Naive thymus-derived CD4-positive, alpha-beta T cell (primary cell): ENCODE measurements around the gene TAF13. TPM values are rescaled to one million over a fixed set of nuclear protein-coding genes. Genes with fewer than 3 reads are reported as not detected.
A peak's percentile ranks its signal among the peaks of the same experiment; 100 is the strongest.
"Not testable (repeated sequence)": the region's sequence is repeated elsewhere in the genome, so short reads cannot be mapped to it uniquely, and the experiment has no call there.

Experiments used
- ATAC-seq: fragments of 150-1000 bp; cut with Tn5 transposase; 2 replicates; pipeline ENCODE4 v1.10.0; 2021; ENCODE audit warnings: mild to moderate bottlenecking, moderate library complexity
- CTCF ChIA-PET: fragments of 350-600 bp; sonication (Branson Sonifier 250); formaldehyde crosslinking; loops from one replicate; lab custom pipeline; 2021; ENCODE audit warnings: antibody characterized with exemption; lab: Charles Lee
- POLR2A ChIA-PET: fragments of 350-600 bp; sonication (Branson Sonifier 250); formaldehyde crosslinking; loops from one replicate; lab custom pipeline; 2021; ENCODE audit warnings: antibody characterized with exemption, inconsistent platforms; lab: Charles Lee
- DNase-seq, 9 donors: peaks; one replicate each; pipeline versions ENCODE4 v3.0.0 to v3.0.0-alpha.2; 2020 to 2022; ENCODE audit warnings: mixed read lengths in 1 of 9
- H3K27ac ChIP-seq: one replicate; pipeline ENCODE4 v1.7.0; 2013; ENCODE audit warnings: mild to moderate bottlenecking, low read depth, low read length, moderate library complexity
- H3K27me3 ChIP-seq, 2 donors: one replicate each; pipeline ENCODE4 v1.7.0; 2013; ENCODE audit warnings: low read length in 2 of 2, mild to moderate bottlenecking in 2 of 2, moderate library complexity in 2 of 2; ENCODE audit not compliant: control insufficient read depth in 2 of 2, insufficient read depth in 2 of 2
- H3K36me3 ChIP-seq, 3 experiments: 1 replicate in 2 of 3; 2 replicates in 1 of 3; pipeline ENCODE4 v1.7.0; 2013; ENCODE audit warnings: low read length in 3 of 3, mild to moderate bottlenecking in 3 of 3, moderate library complexity in 1 of 3; ENCODE audit not compliant: insufficient read depth in 3 of 3, control insufficient read depth in 2 of 3
- H3K4me1 ChIP-seq, 2 donors: one replicate each; pipeline ENCODE4 v1.7.0; 2013; ENCODE audit warnings: low read length in 2 of 2, mild to moderate bottlenecking in 2 of 2, moderate library complexity in 1 of 2; ENCODE audit not compliant: control insufficient read depth in 2 of 2, insufficient read depth in 2 of 2
- H3K4me3 ChIP-seq: 2 replicates; pipeline ENCODE4 v1.7.0; 2013; ENCODE audit warnings: mild to moderate bottlenecking, low read length
- H3K9me3 ChIP-seq, 3 experiments: 1 replicate in 2 of 3; 2 replicates in 1 of 3; pipeline ENCODE4 v1.7.0; 2013; ENCODE audit warnings: low read length in 3 of 3; ENCODE audit not compliant: control insufficient read depth in 2 of 3
- H3K27ac Mint-ChIP-seq, 9 donors: one replicate each; pipeline ENCODE4 v1.8.0; 2020 to 2022; ENCODE audit warnings: mixed read lengths in 9 of 9, mild to moderate bottlenecking in 8 of 9, moderate library complexity in 5 of 9, inconsistent platforms in 2 of 9
- H3K27me3 Mint-ChIP-seq, 5 donors: one replicate each; pipeline ENCODE4 v1.8.0; 2021 to 2022; ENCODE audit warnings: mixed read lengths in 5 of 5, mild to moderate bottlenecking in 1 of 5
- H3K36me3 Mint-ChIP-seq, 5 donors: one replicate each; pipeline ENCODE4 v1.8.0; 2020 to 2022; ENCODE audit warnings: mixed read lengths in 5 of 5, mild to moderate bottlenecking in 3 of 5, inconsistent platforms in 1 of 5
- H3K4me1 Mint-ChIP-seq, 7 donors: one replicate each; pipeline ENCODE4 v1.8.0; 2020 to 2022; ENCODE audit warnings: mixed read lengths in 7 of 7, mild to moderate bottlenecking in 3 of 7, inconsistent platforms in 1 of 7
- H3K4me3 Mint-ChIP-seq, 10 donors: one replicate each; pipeline ENCODE4 v1.8.0; 2020 to 2022; ENCODE audit warnings: mild to moderate bottlenecking in 10 of 10, mixed read lengths in 10 of 10, moderate library complexity in 6 of 10, inconsistent platforms in 2 of 10
- H3K9me3 Mint-ChIP-seq, 11 donors: one replicate each; pipeline ENCODE4 v1.8.0; 2020 to 2022; ENCODE audit warnings: mixed read lengths in 11 of 11, mild to moderate bottlenecking in 4 of 11, inconsistent platforms in 1 of 11, moderate library complexity in 1 of 11
- intact Hi-C, 2 donors: fragments of 100-400 bp; cut with micrococcal nuclease; formaldehyde crosslinking; loops; one replicate each; pipeline ENCODE4 v1.15.1; 2023
- polyA plus RNA-seq, 2 donors: library from polyadenylated mRNA; unstranded; fragments of 300-500 nt; fragmentation: Illumina TruSeq; gene quantifications; one replicate each; pipeline ENCODE4 v1.2.3, GENCODE V29; 2021
- total RNA-seq, 6 experiments: library from RNA in 5 of 6; stranded (reverse) in 5 of 6; gene quantifications; 1 replicate in 5 of 6; 2 replicates in 1 of 6; pipeline ENCODE4 v1.2.3 and lab custom pipeline; 2021 to 2026

Gene TAF13
- total and polyA plus RNA-seq, 7 experiments from 2014 or later: 0.77 to 23.6 (median 11.0) TPM

DNA sequence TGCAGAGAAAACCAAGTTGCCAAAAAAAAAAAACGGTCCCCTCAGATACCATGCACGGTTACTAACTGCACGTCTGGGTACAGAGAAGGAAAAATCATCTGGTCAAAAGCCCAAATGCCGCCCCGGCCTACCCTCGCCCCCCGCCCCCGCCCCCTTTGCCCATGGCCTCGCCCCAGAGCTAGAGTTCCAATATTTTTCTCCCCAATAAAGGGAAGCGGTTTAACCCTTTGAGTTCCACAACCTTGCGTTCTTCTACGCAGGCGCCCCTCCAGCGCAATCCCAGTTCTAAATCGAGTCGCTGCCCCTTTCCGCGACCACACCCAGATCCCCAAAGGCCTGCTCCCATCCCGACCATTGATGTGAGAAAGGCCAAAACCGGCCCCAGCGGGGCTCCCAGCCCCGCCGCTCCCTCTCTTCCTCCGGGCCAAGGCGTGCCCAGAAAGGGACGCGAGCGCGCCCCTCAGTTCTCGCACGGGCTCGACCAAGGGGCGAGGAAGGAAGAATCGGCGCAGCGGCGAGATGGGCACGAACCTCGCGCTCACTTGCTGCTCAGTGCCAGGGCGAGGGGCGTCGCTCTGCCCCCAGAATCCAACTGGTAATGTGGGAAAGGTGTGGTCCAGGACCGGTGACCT lies 34.7 kb downstream of the TAF13 start:
- H3K36me3 Mint-ChIP-seq: peaks cover 0 to 1% (median 0%) of the 10 kb centered on the region in 5 donors
- H3K9me3 Mint-ChIP-seq: no peaks in the 10 kb centered on the region
- peaks cover 0 to 7% (median 0%) of the 10 kb centered on the region in 3 experiments for H3K36me3 ChIP-seq
- CTCF ChIA-PET: no interaction called here
- H3K27me3 Mint-ChIP-seq: peaks cover 0 to 4% (median 0%) of the 10 kb centered on the region in 5 donors
- ATAC-seq (no peak), DNase-seq (peak in 2 of 9 donors; percentile 21 to 43)
- POLR2A ChIA-PET: interaction anchor here (1.3 to 2.5 kb wide), 4 partner anchors 35 to 79 kb away, joined by 5 to 27 read pairs (median 13); partner anchors contain the start of genes TAF13 and TMEM167B
- H3K27me3 ChIP-seq: no peaks in the 10 kb centered on the region
- intact Hi-C loops: loop anchor here (2.0 to 5.0 kb wide), 4 partner anchors 171 to 1170 kb away; partner anchors contain the start of genes KCNC4 (in 1 of the 2), PRPF38B (in 1 of the 2), SARS1 (in 1 of the 2) and STRIP1 (in 1 of the 2)
- no peaks in the 10 kb centered on the region for H3K9me3 ChIP-seq
- peak overlapping the region; percentile 86 to 97 (median 94) for H3K4me3 Mint-ChIP-seq
- H3K4me1 ChIP-seq: peaks cover 0 to 7% of the 10 kb centered on the region in 2 donors
- peak overlapping the region; percentile 52 to 93 (median 88) for H3K27ac Mint-ChIP-seq
- H3K4me1 Mint-ChIP-seq: peaks cover 7 to 26% (median 16%) of the 10 kb centered on the region in 7 donors
- H3K27ac ChIP-seq: peak overlapping the region; percentile 90
- peak overlapping the region; percentile 97 for H3K4me3 ChIP-seq

DNA sequence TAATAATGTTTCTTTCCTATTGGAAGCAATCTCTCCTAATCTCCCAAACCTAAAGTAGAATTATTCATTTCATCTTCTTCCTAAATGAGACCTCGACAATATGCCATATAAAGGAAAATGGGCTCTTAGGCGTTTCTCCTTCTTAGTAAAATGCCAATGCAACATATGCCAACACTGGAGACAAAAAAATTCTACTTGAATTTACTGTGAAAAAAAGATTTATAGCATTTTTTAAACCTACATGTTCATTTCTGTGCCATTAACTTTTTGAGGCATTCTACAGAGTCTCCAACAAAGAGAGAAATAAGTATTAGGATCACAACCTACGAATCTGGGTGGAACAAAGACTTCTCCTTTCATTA lies 35.2 kb downstream of the TAF13 start:
- H3K4me1 ChIP-seq: peaks cover 0 to 7% of the 10 kb centered on the region in 2 donors
- Mint-ChIP-seq H3K27ac (peak overlapping the region; percentile 52 to 93 (median 85)), H3K4me1 (peaks cover 7 to 26% (median 16%) of the 10 kb centered on the region in 7 donors), H3K4me3 (peak overlapping the region; percentile 86 to 97 (median 94)), H3K9me3 (no peaks in the 10 kb centered on the region), H3K36me3 (peaks cover 0 to 1% (median 0%) of the 10 kb centered on the region in 5 donors), H3K27me3 (peaks cover 0 to 4% (median 0%) of the 10 kb centered on the region in 5 donors)
- H3K4me3 ChIP-seq: peak overlapping the region; percentile 97
- ATAC-seq: no peak
- no peaks in the 10 kb centered on the region for H3K9me3 ChIP-seq
- H3K27ac ChIP-seq: peak overlapping the region; percentile 90
- DNase-seq: peak in 1 of 9 donors; percentile 1
- POLR2A ChIA-PET: interaction anchor here (1.3 to 2.5 kb wide), 2 partner anchors 50 to 59 kb away, joined by 5 to 27 read pairs; partner anchors contain the start of gene TMEM167B
- peaks cover 0 to 7% (median 0%) of the 10 kb centered on the region in 3 experiments for H3K36me3 ChIP-seq
- no peaks in the 10 kb centered on the region for H3K27me3 ChIP-seq
- intact Hi-C loops: loop anchor here (2.0 to 5.0 kb wide), 4 partner anchors 172 to 1170 kb away; partner anchors contain the start of genes KCNC4 (in 1 of the 2), PRPF38B (in 1 of the 2), SARS1 (in 1 of the 2) and STRIP1 (in 1 of the 2)
- CTCF ChIA-PET: interaction anchor here (0.8 kb wide), 2 partner anchors 111 to 280 kb away, joined by 5 read pairs; no protein-coding TSS in a partner anchor

DNA sequence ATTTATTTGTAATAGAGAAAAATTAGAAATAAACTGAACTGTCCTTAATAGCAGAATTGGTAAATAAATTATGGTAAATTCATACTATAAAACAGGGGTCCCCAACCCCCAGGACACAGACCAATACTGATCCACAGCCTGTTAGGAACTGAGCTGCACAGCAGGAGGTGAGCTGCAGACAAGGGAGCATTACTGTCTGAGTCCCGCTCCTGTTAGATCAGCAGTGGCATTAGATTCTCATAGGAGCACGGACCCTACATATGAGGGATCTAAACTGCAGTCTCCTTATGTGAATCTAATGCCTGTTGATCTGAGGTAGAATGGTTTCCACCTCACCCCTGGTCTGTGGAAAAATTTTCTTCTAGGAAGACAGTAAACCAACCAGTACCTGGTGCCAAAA lies 41.4 kb downstream of the TAF13 start:
- intact Hi-C loops: no loop called here
- Histone ChIP-seq H3K4me3 (no peak overlapping the region), H3K4me1 (no peaks in the 10 kb centered on the region), H3K36me3 (no peaks in the 10 kb centered on the region), H3K9me3 (no peaks in the 10 kb centered on the region), H3K27ac (no peak overlapping the region), H3K27me3 (no peaks in the 10 kb centered on the region)
- Mint-ChIP-seq H3K9me3 (no peaks in the 10 kb centered on the region), H3K27me3 (no peaks in the 10 kb centered on the region), H3K36me3 (peaks cover 0 to 1% (median 0%) of the 10 kb centered on the region in 5 donors), H3K4me3 (no peak overlapping the region), H3K4me1 (peaks cover 0 to 7% (median 4%) of the 10 kb centered on the region in 7 donors), H3K27ac (no peak overlapping the region)
- ChIA-PET POLR2A (no interaction called here), CTCF (interaction anchor here (1.1 kb wide), 1 partner anchor 136 kb away, joined by 3 read pairs; no protein-coding TSS in a partner anchor)
- DNase-seq (no peak), ATAC-seq (no peak)

DNA sequence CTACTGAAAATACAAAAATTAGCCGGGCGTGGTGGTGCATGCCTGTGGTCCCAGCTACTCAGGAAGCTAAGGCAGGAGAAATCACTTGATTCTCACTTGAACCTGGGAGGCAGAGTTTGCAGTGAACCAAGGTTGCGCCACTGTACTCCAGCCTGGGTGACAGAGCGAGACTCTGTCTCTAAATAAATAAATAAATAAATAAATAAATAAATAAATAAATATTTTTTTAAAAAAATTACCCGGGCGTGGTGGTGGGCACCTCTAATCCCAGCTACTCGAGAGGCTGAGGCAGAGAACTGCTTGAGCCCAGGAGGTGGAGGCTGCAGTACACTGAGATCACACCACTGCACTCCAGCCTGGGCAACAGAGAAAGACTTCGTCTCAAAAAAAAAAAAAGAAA lies 46.3 kb downstream of the TAF13 start:
- H3K4me3 Mint-ChIP-seq, H3K9me3 ChIP-seq, H3K27ac Mint-ChIP-seq, H3K36me3 ChIP-seq, H3K9me3 Mint-ChIP-seq, H3K4me1 ChIP-seq, H3K27ac ChIP-seq, H3K4me1 Mint-ChIP-seq, CTCF ChIA-PET, ATAC-seq, POLR2A ChIA-PET, H3K27me3 ChIP-seq, intact Hi-C loops, DNase-seq, H3K36me3 Mint-ChIP-seq, H3K27me3 Mint-ChIP-seq, H3K4me3 ChIP-seq: not testable (repeated sequence)

DNA sequence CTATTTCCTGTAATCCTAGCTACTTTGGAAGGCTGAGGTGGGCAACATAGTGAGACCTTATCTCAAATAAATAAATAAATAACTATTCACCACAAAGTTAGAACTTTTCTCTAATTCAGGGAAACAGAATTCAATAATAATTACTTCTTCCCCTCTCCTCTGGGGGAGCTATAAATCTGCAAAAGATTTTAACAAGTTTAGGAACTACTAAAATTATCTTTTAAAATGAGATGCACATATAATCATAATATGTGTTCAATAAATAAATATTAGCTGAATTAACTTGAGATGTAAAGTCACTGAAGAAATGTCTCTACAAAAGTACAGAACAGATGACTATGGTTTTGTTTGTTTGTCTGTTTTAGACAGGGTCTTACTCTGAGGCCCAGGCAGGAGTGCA lies 48.0 kb downstream of the TAF13 start:
- Mint-ChIP-seq H3K9me3 (no peaks in the 10 kb centered on the region), H3K27me3 (no peaks in the 10 kb centered on the region), H3K4me1 (peaks cover 0 to 4% (median 0%) of the 10 kb centered on the region in 7 donors), H3K27ac (no peak overlapping the region), H3K4me3 (no peak overlapping the region), H3K36me3 (peaks cover 0 to 4% (median 0%) of the 10 kb centered on the region in 5 donors)
- intact Hi-C loops: loop anchor here in 1 of 2 donors (2.0 kb wide), 1 partner anchor 85 kb away; a partner anchor contains a TSS
- Histone ChIP-seq H3K36me3 (no peaks in the 10 kb centered on the region), H3K27ac (no peak overlapping the region), H3K4me1 (no peaks in the 10 kb centered on the region), H3K27me3 (no peaks in the 10 kb centered on the region), H3K4me3 (no peak overlapping the region), H3K9me3 (no peaks in the 10 kb centered on the region)
- ATAC-seq (no peak), DNase-seq (peak in 1 of 9 donors; percentile 14)
- POLR2A ChIA-PET: no interaction called here
- CTCF ChIA-PET: interaction anchor here (0.7 to 1.5 kb wide), 3 partner anchors 8 to 85 kb away, joined by 3 to 8 read pairs (median 7); a partner anchor contains a TSS

DNA sequence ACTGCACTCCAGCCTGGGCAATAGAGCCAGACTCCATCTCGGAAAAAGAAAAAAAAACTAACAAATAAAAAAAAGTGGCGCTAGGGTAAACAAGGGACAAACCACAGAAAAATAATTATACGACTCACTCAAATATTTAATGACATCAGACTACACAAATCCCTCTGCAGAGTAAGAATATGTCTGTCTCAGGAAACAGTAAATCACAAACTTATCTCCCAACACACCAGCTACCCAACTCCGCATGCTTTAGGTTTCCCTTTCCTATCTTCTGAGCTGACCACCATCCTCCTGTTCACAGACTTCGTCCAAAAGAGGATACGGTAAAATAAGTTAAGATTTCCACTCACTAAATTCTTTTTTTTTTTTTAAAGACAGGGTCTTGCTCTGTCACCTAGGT lies 50.1 kb downstream of the TAF13 start:
- H3K27me3 Mint-ChIP-seq: no peaks in the 10 kb centered on the region
- ATAC-seq (no peak), DNase-seq (no peak)
- Histone ChIP-seq H3K27ac (no peak overlapping the region), H3K9me3 (no peaks in the 10 kb centered on the region), H3K27me3 (no peaks in the 10 kb centered on the region), H3K36me3 (no peaks in the 10 kb centered on the region), H3K4me1 (no peaks in the 10 kb centered on the region), H3K4me3 (no peak overlapping the region)
- no peaks in the 10 kb centered on the region for H3K9me3 Mint-ChIP-seq
- intact Hi-C loops: loop anchor here in 1 of 2 donors (2.0 kb wide), 1 partner anchor 87 kb away; a partner anchor contains a TSS
- CTCF ChIA-PET: no interaction called here
- POLR2A ChIA-PET: no interaction called here
- no peak overlapping the region for H3K4me3 Mint-ChIP-seq
- peaks cover 0 to 14% (median 4%) of the 10 kb centered on the region in 5 donors for H3K36me3 Mint-ChIP-seq
- peak overlapping the region in 1 of 9 donors; percentile 25 for H3K27ac Mint-ChIP-seq
- H3K4me1 Mint-ChIP-seq: peaks cover 0 to 4% (median 0%) of the 10 kb centered on the region in 7 donors
